Omental fat pad (tissue), 4 donors: ENCODE data around the gene TBATA. TPM values are rescaled to one million over a fixed set of nuclear protein-coding genes. Genes with fewer than 3 reads are reported as not detected.

ENCODE experiments used
- ATAC-seq: fragments of 150-250 bp; one replicate; pipeline ENCODE4 v1.9.1; 2016; ENCODE audit warnings: mild to moderate bottlenecking, moderate library complexity; ENCODE audit not compliant: low FRiP score
- DNase-seq: peaks from one replicate; pipeline ENCODE4 v3.0.0-alpha.2; 2019; ENCODE audit warnings: low spot score
- CTCF ChIP-seq, 3 donors: fragments of 450-650 bp; IDR thresholded peaks; one replicate each; pipeline ENCODE4 v1.5.1; 2016 to 2017; ENCODE audit warnings: antibody characterized with exemption in 3 of 3, mild to moderate bottlenecking in 3 of 3, moderate library complexity in 2 of 3
- total RNA-seq, 4 donors: library from RNA; depleted of rRNA; stranded (reverse); fragments of >200 nt; gene quantifications; one replicate each; pipeline ENCODE4 v1.1.0, GENCODE V29; 2016

The TBATA gene
- total RNA-seq, 4 donors from 2014 or later, result not detected

GRCh38 chr10:70745555-70745954, 39.6 kb downstream of the TBATA start:
- TF ChIP-seq CTCF (IDR thresholded peaks at IDR 0.05), result no peak
- ATAC-seq (no peak), DNase-seq (no peak)

GRCh38 chr10:70744617-70745143, 40.5 kb downstream of the TBATA start:
- DNase-seq, result no peak
- TF ChIP-seq CTCF (IDR thresholded peaks at IDR 0.05), result no peak
- no peak for ATAC-seq

- TF ChIP-seq CTCF (IDR thresholded peaks at IDR 0.05), result no peak
- ATAC-seq (no peak), DNase-seq (no peak)
Observed at GRCh38 chr10:70743879-70744278, 41.3 kb downstream of the TBATA start.

GRCh38 chr10:70743430-70743788, 41.8 kb downstream of the TBATA start:
- ATAC-seq, result no peak
- no peak for DNase-seq
- no peak for TF ChIP-seq CTCF (IDR thresholded peaks at IDR 0.05)

GRCh38 chr10:70742537-70743429, 42.4 kb downstream of the TBATA start:
- ATAC-seq, result no peak
- TF ChIP-seq CTCF (IDR thresholded peaks at IDR 0.05), result no peak
- DNase-seq, result no peak

- ATAC-seq, result no peak
Observed at GRCh38 chr10:70740406-70741288, 44.5 kb downstream of the TBATA start.

More at GRCh38 chr10:70740406-70741288, 44.5 kb downstream of the TBATA start:
- TF ChIP-seq CTCF (IDR thresholded peaks at IDR 0.05), result no peak
- DNase-seq, result no peak
